PC-9 (cell line): ENCODE results near the gene HS3ST4. TPM values are rescaled to one million over a fixed set of nuclear protein-coding genes. Genes with fewer than 3 reads are reported as not detected.

Experiments
- BruUV-seq: library from RNA; stranded (reverse); fragments of 400-500 nt; replicated peaks from 2 replicates; lab custom pipeline; 2021; lab: Mats Ljungman, UMichigan
- CTCF ChIA-PET: fragments of 300-600 bp; sonication (Branson Sonifier 250); formaldehyde crosslinking; loops from one replicate; lab custom pipeline; 2022; ENCODE audit warnings: antibody characterized with exemption; lab: Charles Lee
- POLR2A ChIA-PET: fragments of 300-600 bp; sonication (Branson Sonifier 250); formaldehyde crosslinking; loops from one replicate; lab custom pipeline; 2022; ENCODE audit warnings: antibody characterized with exemption; ENCODE audit not compliant: unreplicated experiment; lab: Charles Lee
- DNase-seq, 2 experiments: peaks; one replicate each; pipeline versions ENCODE4 v3.0.0 to v3.0.0-alpha.2; 2015 to 2022; ENCODE audit warnings: mixed read lengths in 1 of 2
- H2AFZ ChIP-seq: fragments of 200-600 bp; sonication (generic); 2 replicates; pipeline ENCODE4 v1.8.1; 2017; ENCODE audit warnings: antibody characterized with exemption
- H3F3A ChIP-seq: fragments of 200-600 bp; sonication (generic); 2 replicates; pipeline ENCODE4 v1.8.1; 2017; ENCODE audit warnings: antibody characterized with exemption, mild to moderate bottlenecking, low read depth; ENCODE audit not compliant: insufficient read depth
- H3K27ac ChIP-seq: fragments of 200-600 bp; sonication (generic); 2 replicates; pipeline ENCODE4 v1.6.1; 2016; ENCODE audit warnings: mixed run types
- H3K27me3 ChIP-seq: fragments of 200-600 bp; sonication (generic); 2 replicates; pipeline ENCODE4 v1.6.1; 2016; ENCODE audit warnings: low read depth, mixed run types; ENCODE audit not compliant: insufficient read depth
- H3K36me3 ChIP-seq: fragments of 200-600 bp; sonication (generic); 2 replicates; pipeline ENCODE4 v1.6.1; 2016; ENCODE audit warnings: low read depth, mixed run types
- H3K4me1 ChIP-seq: fragments of 200-600 bp; sonication (generic); replicated peaks from 2 replicates; pipeline ENCODE4 v1.6.1; 2016; ENCODE audit warnings: mixed run types; ENCODE audit not compliant: insufficient read depth
- H3K4me2 ChIP-seq: fragments of 200-600 bp; sonication (generic); 2 replicates; pipeline ENCODE4 v1.6.1; 2017; ENCODE audit warnings: mixed run types
- H3K4me3 ChIP-seq: fragments of 200-600 bp; sonication (generic); 2 replicates; pipeline ENCODE4 v1.6.1; 2016; ENCODE audit warnings: mixed run types
- H3K79me2 ChIP-seq: fragments of 200-600 bp; sonication (generic); 2 replicates; pipeline ENCODE4 v1.6.1; 2017; ENCODE audit warnings: low read depth, mixed run types
- H3K9me2 ChIP-seq: fragments of 200-600 bp; sonication (generic); 2 replicates; pipeline ENCODE4 v1.8.1; 2017; ENCODE audit warnings: mild to moderate bottlenecking; ENCODE audit not compliant: insufficient read depth
- H3K9me3 ChIP-seq: fragments of 200-600 bp; sonication (generic); 2 replicates; pipeline ENCODE4 v1.8.1; 2016; ENCODE audit warnings: low read depth; ENCODE audit not compliant: insufficient read depth
- H4K20me1 ChIP-seq: fragments of 200-600 bp; sonication (generic); 2 replicates; pipeline ENCODE4 v1.8.1; 2017; ENCODE audit not compliant: insufficient read depth
- CTCF ChIP-seq: fragments of 200-600 bp; sonication (generic); conservative IDR thresholded peaks from 2 replicates; pipeline ENCODE4 v1.6.1; 2017; ENCODE audit warnings: mixed run types, antibody characterized with exemption, mild to moderate bottlenecking, moderate library complexity
- EZH2 ChIP-seq: fragments of 200-600 bp; sonication (generic); IDR thresholded peaks from 2 replicates; pipeline ENCODE4 v1.8.0; 2017; ENCODE audit warnings: antibody characterized with exemption, low read depth
- intact Hi-C: fragments of 100-400 bp; cut with micrococcal nuclease; formaldehyde crosslinking; loops from one replicate; pipeline ENCODE4 v1.10.0; 2022; ENCODE audit not compliant: unreplicated experiment
- total RNA-seq: library from RNA; stranded (reverse); gene quantifications from 2 replicates; pipeline ENCODE4 v1.2.3, GENCODE V29; 2021

The HS3ST4 gene
- total RNA-seq, 1 experiment from 2014 or later, result not detected

- Histone ChIP-seq H2AFZ (no peak overlapping the region), H3K27ac (no peak overlapping the region), H4K20me1 (no peaks in the 10 kb centered on the region; the same call in 1 of the 2 replicates), H3K27me3 (peaks cover 6% of the 10 kb centered on the region), H3K9me3 (no peaks in the 10 kb centered on the region), H3F3A (no peaks in the 10 kb centered on the region), H3K4me2 (0 out of 2 replicates have a peak overlapping the region, but pooled peaks have one; percentile 18), H3K36me3 (no peaks in the 10 kb centered on the region), H3K4me1 (no peaks in the 10 kb centered on the region), H3K79me2 (no peaks in the 10 kb centered on the region), H3K9me2 (no peaks in the 10 kb centered on the region), H3K4me3 (no peak overlapping the region)
- POLR2A ChIA-PET, result no interaction called here
- CTCF ChIA-PET, result no interaction called here
- TF ChIP-seq EZH2, result no peak
- TF ChIP-seq CTCF, result peak; percentile 84
- peak; percentile 12 to 37 for DNase-seq
- no TSS peak for BruUV-seq
- intact Hi-C loops, result no loop called here
These were observed 147.0 kb downstream of the HS3ST4 start for GRCh38 chr16:25838724-25839186.

- Histone ChIP-seq H3K9me2 (no peaks in the 10 kb centered on the region), H3K9me3 (no peaks in the 10 kb centered on the region), H3F3A (no peaks in the 10 kb centered on the region), H3K4me3 (no peak overlapping the region), H3K4me2 (no peak overlapping the region), H2AFZ (no peak overlapping the region), H3K36me3 (no peaks in the 10 kb centered on the region), H3K4me1 (no peaks in the 10 kb centered on the region), H3K27ac (no peak overlapping the region), H3K79me2 (no peaks in the 10 kb centered on the region), H4K20me1 (no peaks in the 10 kb centered on the region; the same call in 1 of the 2 replicates), H3K27me3 (peaks cover 6% of the 10 kb centered on the region)
- POLR2A ChIA-PET, result no interaction called here
- DNase-seq, result no peak
- TF ChIP-seq CTCF (no peak), EZH2 (no peak)
- BruUV-seq, result no TSS peak
- CTCF ChIA-PET, result no interaction called here
- intact Hi-C loops, result no loop called here
These were observed 150.0 kb downstream of the HS3ST4 start for GRCh38 chr16:25841761-25842160.

GRCh38 chr16:25845901-25846300, 154.1 kb downstream of the HS3ST4 start:
- intact Hi-C loops, result no loop called here
- no peaks in the 10 kb centered on the region for H3K79me2 ChIP-seq
- CTCF ChIA-PET, result no interaction called here
- no peak overlapping the region for H3K4me2 ChIP-seq
- H3K4me1 ChIP-seq, result no peaks in the 10 kb centered on the region
- H2AFZ ChIP-seq, result no peak overlapping the region
- H3K27me3 ChIP-seq, result no peaks in the 10 kb centered on the region
- no peaks in the 10 kb centered on the region for H3K9me2 ChIP-seq
- TF ChIP-seq CTCF, result no peak
- no peak for TF ChIP-seq EZH2
- H4K20me1 ChIP-seq, result no peaks in the 10 kb centered on the region; the same call in 1 of the 2 replicates
- no TSS peak for BruUV-seq
- DNase-seq, result no peak
- no peaks in the 10 kb centered on the region for H3F3A ChIP-seq
- no peaks in the 10 kb centered on the region for H3K36me3 ChIP-seq
- H3K9me3 ChIP-seq, result no peaks in the 10 kb centered on the region
- H3K4me3 ChIP-seq, result no peak overlapping the region
- H3K27ac ChIP-seq, result no peak overlapping the region
- POLR2A ChIA-PET, result no interaction called here
